BLaER1 treated with 17β-estradiol and CSF1 and Interleukin-3, amounts not matched to agents 10 nM and 100 nM (cell line): ENCODE results near the gene GALNT18.

ENCODE experiments used
- H3K27ac ChIP-seq, 11 experiments: shearing (Covaris generic); formaldehyde crosslinking; 2 replicates each; pipeline ENCODE4 v1.8.1; 2022
- H3K27me3 ChIP-seq, 11 experiments: shearing (Covaris generic); formaldehyde crosslinking; 2 replicates each; pipeline ENCODE4 v1.8.1; 2022
- H3K36me3 ChIP-seq, 11 experiments: shearing (Covaris generic); formaldehyde crosslinking; 2 replicates each; pipeline ENCODE4 v1.8.1; 2022
- H3K4me1 ChIP-seq, 10 experiments: shearing (Covaris generic); formaldehyde crosslinking; 2 replicates each; pipeline ENCODE4 v1.8.1; 2022
- H3K4me2 ChIP-seq, 11 experiments: shearing (Covaris generic); formaldehyde crosslinking; 2 replicates each; pipeline ENCODE4 v1.8.1; 2022
- H3K4me3 ChIP-seq, 10 experiments: shearing (Covaris generic); formaldehyde crosslinking; 2 replicates each; pipeline ENCODE4 v1.8.1; 2022
- H3K9ac ChIP-seq, 11 experiments: shearing (Covaris generic); formaldehyde crosslinking; 2 replicates each; pipeline ENCODE4 v1.8.1; 2022
- H3K9me3 ChIP-seq, 11 experiments: shearing (Covaris generic); formaldehyde crosslinking; replicated peaks in 1 of 11; 2 replicates each; pipeline ENCODE4 v1.8.1; 2022
- H4K20me1 ChIP-seq, 11 experiments: shearing (Covaris generic); formaldehyde crosslinking; 2 replicates each; pipeline ENCODE4 v1.8.1; 2022
- Cebpa-rat ChIP-seq, 11 experiments: shearing (Covaris generic); IDR thresholded peaks; 2 replicates each; pipeline ENCODE4 v1.8.1; 2022

Gene GALNT18

GRCh38 chr11:11288972-11289616 lies 332.7 kb downstream of the GALNT18 start:
- no peak for TF ChIP-seq Cebpa-rat (IDR thresholded peaks at IDR 0.05)
- Histone ChIP-seq H3K9me3 (no peaks in the 10 kb centered on the region), H3K4me1 (peaks cover 0 to 5% (median 0%) of the 10 kb centered on the region in 10 experiments; a peak in 1 of 20 replicates)

GRCh38 chr11:11284481-11284880 lies 337.3 kb downstream of the GALNT18 start:
- Histone ChIP-seq H3K4me3 (no peak overlapping the region), H3K27me3 (no peaks in the 10 kb centered on the region), H3K4me2 (no peak overlapping the region), H3K27ac (no peak overlapping the region), H4K20me1 (no peaks in the 10 kb centered on the region), H3K4me1 (peaks cover 7 to 11% (median 10%) of the 10 kb centered on the region in 10 experiments; a peak in 19 of 20 replicates), H3K9me3 (no peaks in the 10 kb centered on the region), H3K36me3 (no peaks in the 10 kb centered on the region), H3K9ac (no peak overlapping the region)
- TF ChIP-seq Cebpa-rat (IDR thresholded peaks at IDR 0.05) = no peak

More at GRCh38 chr11:11288972-11289616, 332.7 kb downstream of the GALNT18 start:
- no peak overlapping the region for H3K27ac ChIP-seq
- H3K4me2 ChIP-seq = no peak overlapping the region
- no peaks in the 10 kb centered on the region for H3K27me3 ChIP-seq
- H3K4me3 ChIP-seq = no peak overlapping the region
- no peaks in the 10 kb centered on the region for H3K36me3 ChIP-seq
- no peaks in the 10 kb centered on the region for H4K20me1 ChIP-seq
- H3K9ac ChIP-seq = no peak overlapping the region

- no peaks in the 10 kb centered on the region for H3K36me3 ChIP-seq
- peaks cover 7 to 12% (median 10%) of the 10 kb centered on the region in 10 experiments; a peak in 19 of 20 replicates for H3K4me1 ChIP-seq
- TF ChIP-seq Cebpa-rat (IDR thresholded peaks at IDR 0.05) = no peak
Observed at GRCh38 chr11:11281626-11282025, 340.2 kb downstream of the GALNT18 start.

GRCh38 chr11:11280826-11281225 lies 341.0 kb downstream of the GALNT18 start:
- TF ChIP-seq Cebpa-rat (IDR thresholded peaks at IDR 0.05) = no peak
- no peaks in the 10 kb centered on the region for H3K36me3 ChIP-seq
- H3K9me3 ChIP-seq = peaks cover 0 to 2% (median 2%) of the 10 kb centered on the region in 11 experiments; a peak in 9 of 22 replicates
- no peak overlapping the region; a peak in 1 of 22 replicates for H3K4me2 ChIP-seq
- H3K4me1 ChIP-seq = peaks cover 7 to 12% (median 10%) of the 10 kb centered on the region in 10 experiments; a peak in 19 of 20 replicates
- H3K4me3 ChIP-seq = no peak overlapping the region
- H3K27ac ChIP-seq = no peak overlapping the region
- H3K27me3 ChIP-seq = no peaks in the 10 kb centered on the region
- H3K9ac ChIP-seq = no peak overlapping the region
- no peaks in the 10 kb centered on the region for H4K20me1 ChIP-seq

More at GRCh38 chr11:11281626-11282025, 340.2 kb downstream of the GALNT18 start:
- no peaks in the 10 kb centered on the region for H3K27me3 ChIP-seq
- no peaks in the 10 kb centered on the region for H4K20me1 ChIP-seq
- no peaks in the 10 kb centered on the region for H3K9me3 ChIP-seq
- H3K9ac ChIP-seq = no peak overlapping the region
- no peak overlapping the region for H3K27ac ChIP-seq
- H3K4me3 ChIP-seq = no peak overlapping the region
- H3K4me2 ChIP-seq = no peak overlapping the region

GRCh38 chr11:11279956-11280689 lies 341.7 kb downstream of the GALNT18 start:
- Histone ChIP-seq H3K27ac (peak overlapping the region in 1 of 11 experiments; percentile 6; a peak in 1 of 22 replicates), H3K9me3 (peaks cover 0 to 9% (median 7%) of the 10 kb centered on the region in 11 experiments; a peak in 14 of 22 replicates), H3K4me3 (no peak overlapping the region), H3K36me3 (no peaks in the 10 kb centered on the region), H3K4me2 (peak overlapping the region; percentile 26 to 60 (median 46); a peak in 21 of 22 replicates), H3K9ac (no peak overlapping the region), H3K27me3 (no peaks in the 10 kb centered on the region), H4K20me1 (no peaks in the 10 kb centered on the region), H3K4me1 (peaks cover 7 to 12% (median 10%) of the 10 kb centered on the region in 10 experiments; a peak in 19 of 20 replicates)
- no peak for TF ChIP-seq Cebpa-rat (IDR thresholded peaks at IDR 0.05)

GRCh38 chr11:11272254-11272653 lies 349.6 kb downstream of the GALNT18 start:
- no peak for TF ChIP-seq Cebpa-rat (IDR thresholded peaks at IDR 0.05)
- peaks cover 3 to 18% (median 7%) of the 10 kb centered on the region in 11 experiments; a peak in 19 of 22 replicates for H3K9me3 ChIP-seq
- H3K4me3 ChIP-seq = no peak overlapping the region
- H3K27ac ChIP-seq = no peak overlapping the region
- no peaks in the 10 kb centered on the region for H3K4me1 ChIP-seq
- no peak overlapping the region for H3K4me2 ChIP-seq
- H3K9ac ChIP-seq = no peak overlapping the region
- no peaks in the 10 kb centered on the region for H4K20me1 ChIP-seq
- no peaks in the 10 kb centered on the region for H3K27me3 ChIP-seq
- no peaks in the 10 kb centered on the region for H3K36me3 ChIP-seq

- 0 out of 22 replicates have a peak, but pooled peaks cover 0 to 6% (median 0%) of the 10 kb centered on the region in 11 experiments for H4K20me1 ChIP-seq
- no peaks in the 10 kb centered on the region for H3K36me3 ChIP-seq
- H3K4me1 ChIP-seq = peaks cover 0 to 11% (median 8%) of the 10 kb centered on the region in 10 experiments; a peak in 18 of 20 replicates
- H3K27ac ChIP-seq = no peak overlapping the region
- H3K4me3 ChIP-seq = no peak overlapping the region
- TF ChIP-seq Cebpa-rat (IDR thresholded peaks at IDR 0.05) = no peak
- no peak overlapping the region for H3K9ac ChIP-seq
- no peaks in the 10 kb centered on the region for H3K27me3 ChIP-seq
- H3K4me2 ChIP-seq = no peak overlapping the region
- H3K9me3 ChIP-seq = peaks cover 0 to 10% (median 4%) of the 10 kb centered on the region in 11 experiments; a peak in 18 of 22 replicates
Observed at GRCh38 chr11:11270236-11270775, 351.5 kb downstream of the GALNT18 start.

- H3K4me1 ChIP-seq = peaks cover 0 to 27% (median 21%) of the 10 kb centered on the region in 10 experiments; a peak in 18 of 20 replicates
- 0 out of 22 replicates have a peak, but pooled peaks cover 0 to 6% (median 0%) of the 10 kb centered on the region in 11 experiments for H4K20me1 ChIP-seq
- H3K4me2 ChIP-seq = no peak overlapping the region
- H3K9me3 ChIP-seq = no peaks in the 10 kb centered on the region
- no peak for TF ChIP-seq Cebpa-rat (IDR thresholded peaks at IDR 0.05)
- H3K27ac ChIP-seq = no peak overlapping the region
- H3K4me3 ChIP-seq = no peak overlapping the region
- H3K9ac ChIP-seq = no peak overlapping the region
- no peaks in the 10 kb centered on the region for H3K27me3 ChIP-seq
- no peaks in the 10 kb centered on the region for H3K36me3 ChIP-seq
Observed at GRCh38 chr11:11268706-11269105, 353.1 kb downstream of the GALNT18 start.

- Histone ChIP-seq H3K27me3 (no peaks in the 10 kb centered on the region), H3K4me3 (no peak overlapping the region), H3K9ac (no peak overlapping the region), H3K4me1 (peaks cover 0 to 32% (median 27%) of the 10 kb centered on the region in 10 experiments; a peak in 18 of 20 replicates), H3K4me2 (no peak overlapping the region), H3K9me3 (no peaks in the 10 kb centered on the region), H3K27ac (no peak overlapping the region), H4K20me1 (0 out of 22 replicates have a peak, but pooled peaks cover 0 to 6% (median 0%) of the 10 kb centered on the region in 11 experiments), H3K36me3 (no peaks in the 10 kb centered on the region)
- no peak for TF ChIP-seq Cebpa-rat (IDR thresholded peaks at IDR 0.05)
Observed at GRCh38 chr11:11268119-11268518, 353.7 kb downstream of the GALNT18 start.
